Panc1 (cell line): ENCODE data around the gene PTGIS.

Experiments
- CTCF ChIP-seq: fragments of 450-650 bp; IDR thresholded peaks from 2 replicates; pipeline ENCODE4 v1.5.1; 2017; ENCODE audit warnings: mild to moderate bottlenecking
- REST ChIP-seq, 2 experiments: IDR thresholded peaks; 2 replicates each; pipeline ENCODE4 v1.6.1; 2011 to 2012; ENCODE audit warnings: low read depth in 2 of 2, control low read depth in 1 of 2, low read length in 1 of 2, mild to moderate bottlenecking in 1 of 2, moderate library complexity in 1 of 2; ENCODE audit not compliant: insufficient read depth in 1 of 2
- SIN3A ChIP-seq: IDR thresholded peaks from 2 replicates; pipeline ENCODE4 v1.6.1; 2012; ENCODE audit warnings: low read depth, mild to moderate bottlenecking, low read length, moderate library complexity, borderline replicate concordance; ENCODE audit not compliant: insufficient read depth
- TCF7L2 ChIP-seq: IDR thresholded peaks from 2 replicates; pipeline ENCODE4 v1.6.1; 2011; ENCODE audit warnings: mild to moderate bottlenecking, low read depth, low read length, inconsistent platforms

DNA sequence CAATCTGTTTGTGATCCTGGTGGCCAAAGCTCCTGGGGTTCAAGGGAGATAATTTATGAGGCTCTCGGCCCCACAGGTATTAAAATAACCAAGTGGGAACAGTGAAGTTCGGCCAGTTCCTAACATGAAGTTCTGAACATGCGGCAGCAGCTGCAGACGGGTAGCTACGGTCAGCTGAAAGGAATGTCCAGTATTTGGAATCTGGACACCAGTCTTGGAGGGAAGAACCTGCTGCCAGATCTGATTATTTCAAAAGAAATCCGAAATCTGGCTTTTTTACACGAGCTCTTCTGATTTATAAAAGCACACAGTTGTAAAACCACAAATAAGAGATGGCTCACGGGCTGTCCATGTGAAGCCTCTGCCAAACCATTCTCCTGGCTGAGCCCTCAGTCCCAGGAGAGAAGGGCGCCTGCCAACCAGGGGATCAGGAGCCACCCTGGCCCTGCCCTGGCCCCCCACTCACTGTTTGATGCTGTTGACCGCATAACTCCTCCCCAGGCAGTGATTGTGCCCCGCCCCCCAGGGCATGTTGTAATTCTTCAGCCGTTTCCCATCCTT lies 57.3 kb downstream of the PTGIS start:
- TF ChIP-seq REST (IDR thresholded peaks at IDR 0.05; ENCODE audit: insufficient read depth in 1 of 2, low read depth in 2 of 2, low read length in 1 of 2), result no peak
- no peak for TF ChIP-seq CTCF
- no peak for TF ChIP-seq TCF7L2
- TF ChIP-seq SIN3A, result no peak
